SKM-1 treated with dmso at 0.1 percent for 144 hours (cell line): ENCODE measurements around the gene PVALEF.
A peak's percentile ranks its signal among the peaks of the same experiment; 100 is the strongest.
"Not testable (repeated sequence)": the region's sequence is repeated elsewhere in the genome, so short reads cannot be mapped to it uniquely, and the experiment has no call there.

Experiments used
- DNase-seq: peaks from one replicate; lab custom pipeline; 2025; ENCODE audit not compliant: unreplicated experiment; lab: John Stamatoyannopoulos, UW

The PVALEF gene

GRCh38 chr17:81210868-81211267 is 45.6 kb downstream of the PVALEF start:
- DNase-seq, result no peak

DNA sequence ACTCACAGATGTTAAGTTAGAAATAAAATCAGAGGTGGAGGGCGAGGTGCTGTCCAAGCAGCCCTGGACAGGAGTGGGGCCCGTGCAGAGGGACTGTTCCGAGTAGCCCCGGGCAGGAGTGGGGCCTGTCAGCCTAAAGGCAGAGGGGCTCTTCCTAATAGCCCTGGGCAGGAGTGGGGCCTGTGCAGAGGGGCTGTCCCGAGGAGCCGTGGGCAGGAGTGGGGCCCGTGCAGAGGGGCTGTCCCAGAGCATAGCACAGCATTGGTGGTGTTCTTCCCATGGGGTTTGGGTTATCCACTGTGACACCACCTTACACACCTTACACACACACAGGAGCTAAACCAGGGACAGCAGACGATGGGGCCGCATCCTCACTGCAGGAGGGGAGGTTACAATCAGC is 47.1 kb downstream of the PVALEF start:
- DNase-seq, result no peak

DNA sequence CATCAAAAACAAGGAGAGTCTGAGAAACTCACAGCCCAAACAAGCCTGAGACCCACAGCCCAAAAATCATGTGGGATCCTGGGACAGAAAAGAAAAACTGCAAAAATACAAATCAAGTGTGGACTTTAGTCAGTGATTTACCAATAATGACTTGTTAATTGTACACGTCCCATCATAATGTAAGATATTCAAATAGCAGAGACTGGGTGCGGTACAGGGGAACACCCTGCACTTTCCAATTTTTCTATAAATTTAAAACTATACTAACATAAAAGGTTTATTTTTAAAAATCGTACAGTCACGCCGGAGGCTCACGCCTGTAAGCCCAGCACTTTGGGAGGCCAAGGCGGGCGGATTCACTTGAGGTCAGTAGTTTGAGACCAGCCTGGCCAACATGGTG is 48.7 kb downstream of the PVALEF start:
- DNase-seq, result no peak

- no peak for DNase-seq
Measured at GRCh38 chr17:81217491-81217890, 52.2 kb downstream of the PVALEF start.

DNA sequence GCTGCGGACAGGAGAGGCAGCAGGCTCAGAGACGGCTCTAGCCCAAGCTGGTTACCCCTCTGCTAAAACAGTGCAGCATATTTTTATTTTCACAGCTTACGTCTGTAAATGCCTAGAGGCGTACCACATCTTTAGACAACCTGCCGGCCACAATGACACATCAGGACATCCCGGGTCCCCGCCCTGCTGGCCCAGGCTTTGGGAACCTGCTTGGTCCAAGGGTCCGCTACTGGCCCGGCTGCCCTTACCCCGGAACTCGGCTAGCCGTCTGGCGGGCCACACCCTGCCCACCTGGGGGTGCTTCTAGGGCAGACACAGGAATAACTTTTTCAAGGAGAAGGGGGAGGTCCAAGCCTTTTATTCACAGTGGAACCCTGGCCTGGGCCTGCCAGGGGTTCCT is 53.2 kb downstream of the PVALEF start:
- no peak for DNase-seq

DNA sequence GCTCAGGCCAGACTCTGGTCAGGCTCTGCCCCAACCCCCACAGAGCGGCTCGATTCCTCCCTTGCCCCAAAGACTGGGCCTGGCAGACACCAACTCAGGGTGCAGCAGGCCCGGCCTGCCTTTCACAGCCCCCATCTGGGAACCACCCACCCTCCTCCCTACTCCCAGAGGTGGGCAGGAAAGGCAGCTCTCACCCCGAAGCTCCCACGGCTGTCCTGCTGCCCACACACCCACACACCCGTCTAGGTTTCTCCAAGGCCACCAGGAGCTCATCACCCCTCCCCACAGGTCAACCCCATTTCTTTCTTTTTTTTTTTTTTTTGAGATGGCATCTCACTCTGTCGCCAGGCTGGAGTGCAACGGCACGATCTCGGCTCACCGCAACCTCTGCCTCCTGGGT is 53.7 kb downstream of the PVALEF start:
- DNase-seq, result no peak

DNA sequence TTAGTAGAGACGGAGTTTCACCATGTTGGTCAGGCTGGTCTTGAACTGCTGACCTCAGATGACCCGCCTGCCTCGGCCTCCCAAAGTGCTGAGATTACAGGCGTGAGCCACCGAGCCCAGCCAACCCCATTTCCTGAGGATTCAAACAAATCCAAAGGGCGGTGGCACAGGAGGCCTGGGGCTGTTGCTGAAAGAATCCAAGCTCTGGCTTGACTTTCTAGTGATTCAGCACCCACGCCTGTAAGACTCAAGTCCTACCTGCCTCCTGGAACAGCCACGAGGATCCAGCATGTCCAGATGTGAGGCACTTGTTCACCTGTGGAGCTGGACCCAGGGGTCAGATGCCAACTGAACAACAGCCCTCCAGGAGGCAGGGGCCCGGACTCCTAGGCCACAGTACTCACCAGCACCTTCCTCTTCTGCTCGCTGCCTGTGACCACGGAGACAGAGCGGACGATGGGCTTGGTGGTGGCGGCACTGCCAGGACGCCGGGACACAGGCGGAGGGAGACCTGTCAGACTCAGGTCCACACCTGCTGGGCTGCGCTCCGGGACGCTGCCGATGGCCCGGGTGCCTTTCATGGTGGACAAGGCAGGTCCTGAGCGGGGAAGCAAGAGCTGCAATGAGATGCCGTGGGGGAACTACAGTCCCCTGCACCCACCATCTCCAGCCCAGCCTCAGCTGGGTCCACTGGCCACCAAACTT is 54.3 kb downstream of the PVALEF start:
- DNase-seq, result no peak

GRCh38 chr17:81221371-81221841 is 56.1 kb downstream of the PVALEF start:
- no peak for DNase-seq

GRCh38 chr17:81221842-81222619 is 56.7 kb downstream of the PVALEF start:
- no peak for DNase-seq

GRCh38 chr17:81222620-81222905 is 57.3 kb downstream of the PVALEF start:
- no peak for DNase-seq

- DNase-seq, result peak; percentile 97
Measured at GRCh38 chr17:81222906-81223761, 57.8 kb downstream of the PVALEF start, which contains the start of gene CEP131. CEP131 (minus strand) TSS chr17:81222965; CDS start chr17:81220056, 2,909 bp downstream.

DNA sequence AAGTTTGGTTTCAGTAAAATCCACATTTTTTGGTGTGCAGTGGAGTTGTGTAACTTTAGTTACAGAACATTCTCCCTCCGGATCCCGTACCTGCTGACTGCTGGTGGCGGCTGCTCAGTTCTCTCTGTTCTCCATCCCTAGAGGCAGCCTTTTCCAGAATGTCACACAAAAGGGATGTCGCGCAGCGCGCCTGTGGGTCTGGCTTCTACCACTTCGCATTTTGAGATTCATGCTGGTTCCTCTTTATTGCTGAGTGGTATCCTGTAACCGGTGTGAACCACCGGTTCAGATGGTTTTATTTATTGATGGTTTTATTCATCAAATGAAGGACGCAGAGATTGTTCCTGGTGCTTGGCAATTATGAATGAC is 58.4 kb downstream of the PVALEF start:
- peak; percentile 35 for DNase-seq

- DNase-seq, result not testable (repeated sequence)
Measured at GRCh38 chr17:81227630-81228029, 62.3 kb downstream of the PVALEF start.

- peak; percentile 25 for DNase-seq
Measured at GRCh38 chr17:81228420-81228819, 63.1 kb downstream of the PVALEF start.

GRCh38 chr17:81228834-81229665 is 63.7 kb downstream of the PVALEF start:
- no peak for DNase-seq

DNA sequence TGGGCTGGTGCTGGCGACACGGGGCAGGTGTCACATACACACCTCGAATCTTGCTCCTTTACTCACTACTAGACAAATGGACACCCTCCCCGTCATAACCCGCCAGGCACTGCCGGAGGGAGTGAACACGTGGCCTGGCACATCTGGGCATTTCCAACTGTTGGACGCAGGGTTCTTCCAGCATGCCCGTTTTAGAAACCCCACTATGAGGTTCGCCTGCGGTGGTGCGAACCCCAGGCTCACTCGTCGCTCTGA is 64.3 kb downstream of the PVALEF start:
- no peak for DNase-seq

GRCh38 chr17:81230043-81230820 is 64.9 kb downstream of the PVALEF start:
- no peak for DNase-seq

- no peak for DNase-seq
Measured at GRCh38 chr17:81231121-81231645, 65.9 kb downstream of the PVALEF start.

- DNase-seq, result no peak
Measured at GRCh38 chr17:81231766-81232581, 66.7 kb downstream of the PVALEF start.
